ENCODE data around the gene PDILT.

The PDILT gene

DNA sequence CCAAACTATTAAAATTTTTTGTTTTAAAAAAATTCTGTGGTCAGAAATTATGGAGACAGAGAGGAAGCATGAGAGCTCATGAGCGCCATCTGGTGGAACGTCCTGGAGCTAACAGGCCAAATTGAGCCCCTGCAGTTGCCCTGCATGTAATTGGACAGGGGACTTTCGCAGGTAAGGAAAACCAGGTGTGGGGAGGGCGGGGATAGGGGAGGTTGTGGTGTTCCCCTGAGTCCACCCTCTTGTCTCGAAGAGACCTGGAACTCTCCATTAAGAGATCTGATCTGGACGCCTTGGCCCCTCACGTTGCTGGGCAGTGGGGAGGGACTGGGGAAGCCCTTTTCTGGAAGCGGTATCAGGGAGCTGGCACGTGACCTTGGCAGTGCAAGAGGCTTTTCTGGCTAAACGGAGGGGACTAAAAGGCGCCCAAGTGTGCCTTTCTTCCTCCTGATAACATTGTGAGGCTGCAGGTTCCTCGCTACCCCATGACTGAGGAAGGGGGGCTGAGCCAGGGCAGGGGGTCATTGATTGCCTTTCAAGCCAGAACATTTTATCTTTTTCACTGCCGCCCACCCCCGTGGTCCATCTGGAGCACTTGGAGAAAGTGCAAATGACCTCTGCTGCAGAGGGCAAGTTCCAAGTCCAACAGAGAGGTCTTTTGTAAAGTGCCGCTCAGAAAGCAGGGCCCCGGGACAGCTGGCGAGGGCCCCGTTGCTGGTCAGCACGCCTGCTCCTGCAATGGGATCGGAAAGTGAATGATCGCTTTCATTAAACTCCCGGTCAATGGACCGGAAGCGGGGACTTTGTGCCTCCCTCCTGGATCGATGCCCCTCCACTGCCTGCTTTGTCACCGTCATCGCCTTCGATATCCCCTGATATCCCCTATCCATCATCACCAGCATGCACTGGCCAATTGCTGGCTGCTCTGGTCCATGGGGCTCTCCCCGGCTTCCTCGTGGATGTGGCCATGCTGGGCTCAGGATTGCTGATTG, 18.4 kb downstream of the PDILT start:
- H3K9ac ChIP-seq, result no peak overlapping the region
- no peaks in the 10 kb centered on the region for H3K79me2 ChIP-seq (ENCODE audit: insufficient read depth, low read depth)
- H4K20me1 ChIP-seq (ENCODE audit: insufficient read depth), result no peaks in the 10 kb centered on the region
- H3K4me1 ChIP-seq (ENCODE audit: low read depth, poor library complexity, severe bottlenecking), result no peaks in the 10 kb centered on the region
- TF ChIP-seq, protein P1, sequence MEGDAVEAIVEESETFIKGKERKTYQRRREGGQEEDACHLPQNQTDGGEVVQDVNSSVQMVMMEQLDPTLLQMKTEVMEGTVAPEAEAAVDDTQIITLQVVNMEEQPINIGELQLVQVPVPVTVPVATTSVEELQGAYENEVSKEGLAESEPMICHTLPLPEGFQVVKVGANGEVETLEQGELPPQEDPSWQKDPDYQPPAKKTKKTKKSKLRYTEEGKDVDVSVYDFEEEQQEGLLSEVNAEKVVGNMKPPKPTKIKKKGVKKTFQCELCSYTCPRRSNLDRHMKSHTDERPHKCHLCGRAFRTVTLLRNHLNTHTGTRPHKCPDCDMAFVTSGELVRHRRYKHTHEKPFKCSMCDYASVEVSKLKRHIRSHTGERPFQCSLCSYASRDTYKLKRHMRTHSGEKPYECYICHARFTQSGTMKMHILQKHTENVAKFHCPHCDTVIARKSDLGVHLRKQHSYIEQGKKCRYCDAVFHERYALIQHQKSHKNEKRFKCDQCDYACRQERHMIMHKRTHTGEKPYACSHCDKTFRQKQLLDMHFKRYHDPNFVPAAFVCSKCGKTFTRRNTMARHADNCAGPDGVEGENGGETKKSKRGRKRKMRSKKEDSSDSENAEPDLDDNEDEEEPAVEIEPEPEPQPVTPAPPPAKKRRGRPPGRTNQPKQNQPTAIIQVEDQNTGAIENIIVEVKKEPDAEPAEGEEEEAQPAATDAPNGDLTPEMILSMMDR (conservative IDR thresholded peaks at IDR 0.05; ENCODE audit: low read depth, low read length), result peak; percentile 91
- no peak overlapping the region for H3K4me2 ChIP-seq
- no peaks in the 10 kb centered on the region for H3K27me3 ChIP-seq (ENCODE audit: insufficient read depth, low read depth)
- H3K27ac ChIP-seq, result no peak overlapping the region
- H3K36me3 ChIP-seq (ENCODE audit: insufficient read depth), result no peaks in the 10 kb centered on the region
- no peak overlapping the region for H3K4me3 ChIP-seq (IDR thresholded peaks at IDR 0.05; ENCODE audit: insufficient read depth, low read depth, low read length)
- H2AFZ ChIP-seq (ENCODE audit: low read depth), result no peak overlapping the region

DNA sequence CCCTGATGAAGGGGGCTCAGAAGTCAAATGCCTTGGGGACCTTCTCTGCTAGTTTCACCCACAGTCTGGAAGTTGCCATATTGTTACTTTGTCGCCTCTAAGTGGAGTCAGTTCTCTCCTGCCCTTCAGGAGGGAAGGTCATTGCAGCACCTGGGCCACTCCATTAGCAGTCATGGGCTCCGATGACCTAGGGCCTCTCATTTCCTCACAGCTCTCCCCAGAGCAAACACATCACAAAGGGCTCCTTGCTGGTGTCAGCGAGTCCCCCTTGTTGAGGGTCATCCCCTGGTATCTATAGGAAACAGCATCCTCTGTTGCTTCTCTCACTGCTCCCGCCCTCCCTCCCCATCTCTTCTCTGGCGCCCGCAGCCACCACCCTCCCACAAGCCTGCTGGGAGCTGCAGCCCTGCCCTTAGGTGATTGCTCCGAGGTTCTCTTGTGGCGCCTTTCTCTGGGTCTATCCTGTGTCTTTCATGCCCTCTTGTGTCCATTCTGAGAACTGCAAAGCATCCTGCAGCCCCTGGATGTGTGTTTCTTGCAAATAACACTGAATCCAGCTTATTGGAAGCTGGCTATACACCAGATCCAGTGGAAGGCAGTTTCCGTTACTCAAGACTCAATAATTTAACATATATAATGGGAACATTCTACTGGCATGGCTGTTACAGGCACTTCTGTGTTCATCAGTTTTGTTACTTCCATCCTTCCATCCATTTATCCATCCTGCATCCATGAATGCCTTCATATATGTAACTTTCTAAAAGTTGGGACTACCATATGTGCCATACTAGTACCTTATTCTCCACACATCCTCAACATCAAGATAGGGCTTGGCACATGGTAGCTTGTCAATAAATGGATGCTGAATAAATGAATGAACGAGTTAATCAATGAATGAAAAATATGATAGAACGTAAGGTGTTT, 21.2 kb downstream of the PDILT start:
- no peak overlapping the region for H3K9ac ChIP-seq
- H3K4me1 ChIP-seq (ENCODE audit: low read depth, poor library complexity, severe bottlenecking), result no peaks in the 10 kb centered on the region
- no peak overlapping the region for H3K27ac ChIP-seq
- no peak overlapping the region; the same call in 1 of the 2 replicates for H2AFZ ChIP-seq (ENCODE audit: low read depth)
- no peaks in the 10 kb centered on the region for H4K20me1 ChIP-seq (ENCODE audit: insufficient read depth)
- TF ChIP-seq, protein P1 (conservative IDR thresholded peaks at IDR 0.05; ENCODE audit: low read depth, low read length), result peak; percentile 85
- no peaks in the 10 kb centered on the region for H3K79me2 ChIP-seq (ENCODE audit: insufficient read depth, low read depth)
- no peak overlapping the region for H3K4me2 ChIP-seq
- no peaks in the 10 kb centered on the region for H3K36me3 ChIP-seq (ENCODE audit: insufficient read depth)
- no peaks in the 10 kb centered on the region for H3K27me3 ChIP-seq (ENCODE audit: insufficient read depth, low read depth)
- H3K4me3 ChIP-seq (IDR thresholded peaks at IDR 0.05; ENCODE audit: insufficient read depth, low read depth, low read length), result no peak overlapping the region

DNA sequence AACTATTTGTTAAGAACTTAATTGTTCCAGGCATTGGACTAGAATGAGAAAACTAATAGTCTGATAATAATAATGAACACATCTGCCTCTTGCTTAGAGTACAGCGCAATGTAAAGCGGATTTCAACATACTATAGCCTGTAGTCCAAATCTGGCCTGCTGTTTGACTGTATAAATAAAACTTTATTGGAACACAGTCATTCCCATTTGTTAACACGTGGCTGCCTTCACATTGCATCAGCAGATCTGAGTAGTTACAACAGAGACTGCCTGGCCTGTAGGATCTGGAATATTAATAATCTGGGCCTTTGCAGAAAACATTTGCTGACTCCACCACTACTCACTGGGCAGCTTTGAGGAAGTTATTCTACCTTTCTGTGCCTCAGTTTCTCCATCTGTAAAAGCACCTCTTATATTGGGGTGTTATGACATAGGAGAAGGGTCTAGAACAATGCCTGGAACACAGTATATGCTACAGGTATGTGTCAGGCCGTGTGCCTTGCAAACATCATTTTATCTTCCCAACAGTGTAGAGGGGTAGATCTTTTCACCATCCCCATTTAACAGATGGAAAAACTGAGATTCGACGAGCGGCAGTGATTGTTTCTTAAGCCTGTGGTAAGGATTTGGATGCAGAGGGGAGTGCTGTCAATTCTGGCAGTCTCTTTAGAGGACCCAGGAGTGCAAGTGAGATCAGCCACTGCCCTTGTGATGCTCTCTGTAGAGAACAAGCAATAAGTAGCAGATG, 22.2 kb downstream of the PDILT start:
- Histone ChIP-seq H3K9ac (no peak overlapping the region), H3K79me2 (ENCODE audit: insufficient read depth, low read depth) (no peaks in the 10 kb centered on the region), H3K4me3 (IDR thresholded peaks at IDR 0.05; ENCODE audit: insufficient read depth, low read depth, low read length) (no peak overlapping the region), H3K27ac (no peak overlapping the region), H4K20me1 (ENCODE audit: insufficient read depth) (no peaks in the 10 kb centered on the region), H3K36me3 (ENCODE audit: insufficient read depth) (no peaks in the 10 kb centered on the region), H2AFZ (ENCODE audit: low read depth) (no peak overlapping the region), H3K27me3 (ENCODE audit: insufficient read depth, low read depth) (no peaks in the 10 kb centered on the region), H3K4me1 (ENCODE audit: low read depth, poor library complexity, severe bottlenecking) (no peaks in the 10 kb centered on the region), H3K4me2 (no peak overlapping the region)
- TF ChIP-seq, protein P1 (conservative IDR thresholded peaks at IDR 0.05; ENCODE audit: low read depth, low read length), result no peak

DNA sequence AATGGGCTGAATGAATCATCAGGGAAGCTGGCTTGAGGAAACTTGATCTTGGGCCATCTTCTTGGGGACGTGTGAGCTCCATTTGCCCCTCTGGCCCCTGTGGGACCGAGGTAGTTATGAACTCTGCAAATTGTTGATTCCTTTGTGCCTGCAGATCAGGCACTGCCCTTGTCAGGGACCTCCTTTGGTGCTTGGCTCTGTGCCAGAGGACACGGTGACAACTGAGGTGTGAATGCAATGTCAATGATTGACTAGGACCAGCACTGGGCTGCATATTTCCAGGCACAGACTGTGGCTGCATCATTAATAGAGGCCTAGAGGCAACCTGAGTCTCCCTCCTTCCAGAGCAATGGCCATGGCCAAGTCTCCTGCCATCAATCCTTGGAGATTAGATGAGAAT, 23.8 kb downstream of the PDILT start:
- Histone ChIP-seq H3K79me2 (ENCODE audit: insufficient read depth, low read depth) (no peaks in the 10 kb centered on the region), H4K20me1 (ENCODE audit: insufficient read depth) (no peaks in the 10 kb centered on the region), H2AFZ (ENCODE audit: low read depth) (no peak overlapping the region), H3K36me3 (ENCODE audit: insufficient read depth) (no peaks in the 10 kb centered on the region), H3K4me1 (ENCODE audit: low read depth, poor library complexity, severe bottlenecking) (no peaks in the 10 kb centered on the region), H3K4me3 (IDR thresholded peaks at IDR 0.05; ENCODE audit: insufficient read depth, low read depth, low read length) (no peak overlapping the region), H3K27me3 (ENCODE audit: insufficient read depth, low read depth) (no peaks in the 10 kb centered on the region), H3K27ac (no peak overlapping the region), H3K4me2 (no peak overlapping the region), H3K9ac (no peak overlapping the region)
- TF ChIP-seq, protein P1 (conservative IDR thresholded peaks at IDR 0.05; ENCODE audit: low read depth, low read length), result no peak

Data from KMS-11 (cell line).